ENCODE data around the gene FGB.

The FGB gene

DNA sequence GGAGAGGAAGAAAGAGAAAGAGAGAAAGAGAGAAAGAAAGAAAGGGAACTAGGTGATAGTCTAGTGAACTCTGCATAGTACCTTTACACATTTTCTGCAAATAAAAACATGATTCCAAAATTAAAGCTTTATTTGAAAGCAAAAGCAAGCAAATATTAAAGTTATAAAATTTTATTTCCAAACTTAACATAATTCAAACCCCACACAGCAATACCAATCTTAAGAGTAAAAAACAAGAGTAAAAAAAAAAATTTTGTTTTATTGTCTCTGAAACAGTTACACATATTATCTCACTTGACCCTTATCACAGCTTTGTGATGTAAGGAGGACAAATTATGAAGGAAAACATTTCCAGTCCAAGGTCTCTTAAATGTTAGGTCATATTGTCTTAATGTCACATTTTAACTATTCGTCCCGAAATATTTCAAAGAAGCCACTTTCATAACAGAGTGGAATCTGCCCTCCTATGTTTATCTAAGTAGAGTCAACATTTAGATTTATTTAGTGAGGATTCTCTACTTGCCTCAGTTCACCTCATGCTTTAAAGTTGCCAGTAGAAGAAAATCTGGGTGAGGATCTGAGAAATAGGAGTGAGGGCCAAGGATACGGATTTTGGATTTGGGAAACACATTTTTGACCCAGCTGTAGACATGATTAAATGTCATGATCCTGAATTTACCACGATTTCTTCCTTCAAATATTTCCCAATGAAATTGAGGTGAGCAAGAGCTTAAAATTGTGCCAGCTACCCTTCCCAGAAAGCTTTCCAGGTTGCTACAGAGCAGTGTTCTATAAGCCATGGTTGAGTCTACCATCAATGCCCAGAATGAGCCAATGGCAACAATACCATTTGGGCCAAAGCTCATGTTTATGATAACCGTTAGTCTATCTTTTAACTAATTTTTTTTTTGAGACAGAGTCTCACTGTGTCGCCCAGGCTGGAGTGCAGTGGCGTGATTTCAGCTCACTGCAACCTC, 35.3 kb downstream of the FGB start:
- DNase-seq, result no peak

DNA sequence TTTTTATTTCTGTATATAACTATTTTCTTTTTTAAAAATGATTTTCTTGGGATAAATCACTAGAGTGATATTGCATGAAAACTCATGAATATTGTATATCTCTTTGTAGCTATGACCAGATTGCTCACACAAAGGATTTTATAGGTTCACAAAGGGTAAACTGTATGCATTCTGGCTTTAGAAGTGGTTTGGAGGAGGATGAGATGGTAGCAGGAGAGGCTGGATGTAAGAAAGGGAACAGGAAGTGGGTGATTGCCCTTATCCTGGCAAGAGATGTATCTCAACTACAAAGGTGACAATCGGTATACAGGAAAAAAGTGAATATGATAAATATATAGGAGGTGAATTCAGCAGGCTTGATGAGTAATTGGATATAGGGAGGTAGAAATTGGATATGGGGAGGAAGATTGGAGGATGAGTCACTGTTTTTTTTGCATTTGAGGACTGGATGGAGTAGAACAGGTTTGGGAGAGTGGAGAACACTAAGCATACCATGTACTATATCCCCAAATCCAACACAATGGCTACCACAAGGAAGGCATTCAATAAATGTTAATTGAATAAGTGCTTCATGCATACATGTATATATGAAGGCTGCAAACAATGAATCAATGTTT, 39.7 kb downstream of the FGB start:
- DNase-seq, result no peak

DNA sequence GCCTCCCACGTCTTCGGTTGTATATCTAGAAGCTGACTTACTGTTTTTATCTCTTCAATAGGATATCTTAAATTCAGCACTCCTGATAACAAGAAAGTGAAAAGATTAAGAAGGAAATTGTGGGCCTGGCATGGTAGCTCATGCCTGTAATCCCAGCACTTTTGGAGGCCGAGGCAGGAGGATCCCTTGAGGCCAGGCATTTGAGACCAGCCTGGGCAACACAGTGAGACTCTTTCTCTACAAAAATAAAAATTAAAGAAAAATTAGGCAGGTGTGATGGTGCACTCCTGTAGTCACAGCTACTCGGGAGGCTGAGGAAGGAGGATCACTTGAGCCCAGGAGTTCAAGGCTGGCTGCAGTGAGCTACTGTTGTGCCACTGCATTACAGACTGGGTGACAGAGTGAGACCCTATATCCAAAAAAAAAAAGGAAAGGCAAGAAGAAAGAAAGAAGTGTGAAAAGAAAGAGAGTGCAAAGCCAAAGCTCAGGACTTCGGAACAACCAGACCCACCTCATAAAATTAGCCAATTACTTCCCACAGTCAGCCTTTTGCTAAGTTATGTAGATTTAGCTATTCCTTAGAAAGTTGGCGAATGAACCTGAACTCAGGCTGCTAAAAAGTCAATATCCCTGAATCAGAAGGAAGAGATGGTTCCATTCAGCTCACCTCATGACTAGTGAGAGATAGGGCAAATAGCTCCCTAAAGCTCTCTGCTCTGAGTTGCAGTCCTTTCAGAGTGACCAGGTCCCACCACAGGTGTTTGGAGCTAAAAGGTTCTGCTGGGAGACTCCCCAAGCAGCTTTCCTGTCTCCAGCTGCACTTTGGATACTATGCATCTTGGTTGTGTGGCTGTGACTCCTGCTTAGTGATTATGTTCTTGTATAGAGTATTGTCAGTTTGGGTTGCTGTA, 40.5 kb downstream of the FGB start:
- DNase-seq, result no peak

DNA sequence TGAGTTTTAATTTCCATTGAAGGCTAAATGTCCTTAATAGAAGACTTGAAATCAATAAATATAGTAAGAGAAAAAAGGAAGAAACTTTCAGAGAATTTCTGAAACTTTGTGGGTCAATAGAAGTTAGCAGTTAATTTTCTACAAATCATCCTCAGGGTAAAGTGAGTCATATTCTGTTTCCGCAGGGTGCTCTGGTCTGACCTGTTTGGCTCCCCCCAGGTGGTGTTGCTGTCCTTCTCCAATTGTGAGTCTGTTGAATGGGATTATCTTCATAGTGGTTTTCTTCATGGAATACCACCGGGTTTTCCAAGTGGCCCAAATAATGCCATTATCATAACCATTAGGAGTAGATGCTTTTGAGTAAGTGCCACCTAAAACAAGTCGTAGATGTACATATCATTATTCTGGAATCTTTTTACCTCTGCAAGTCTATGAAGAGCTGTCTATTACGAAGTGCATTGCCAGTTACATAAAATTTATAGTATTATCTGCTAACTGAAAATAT, 41.9 kb downstream of the FGB start:
- DNase-seq, result no peak

DNA sequence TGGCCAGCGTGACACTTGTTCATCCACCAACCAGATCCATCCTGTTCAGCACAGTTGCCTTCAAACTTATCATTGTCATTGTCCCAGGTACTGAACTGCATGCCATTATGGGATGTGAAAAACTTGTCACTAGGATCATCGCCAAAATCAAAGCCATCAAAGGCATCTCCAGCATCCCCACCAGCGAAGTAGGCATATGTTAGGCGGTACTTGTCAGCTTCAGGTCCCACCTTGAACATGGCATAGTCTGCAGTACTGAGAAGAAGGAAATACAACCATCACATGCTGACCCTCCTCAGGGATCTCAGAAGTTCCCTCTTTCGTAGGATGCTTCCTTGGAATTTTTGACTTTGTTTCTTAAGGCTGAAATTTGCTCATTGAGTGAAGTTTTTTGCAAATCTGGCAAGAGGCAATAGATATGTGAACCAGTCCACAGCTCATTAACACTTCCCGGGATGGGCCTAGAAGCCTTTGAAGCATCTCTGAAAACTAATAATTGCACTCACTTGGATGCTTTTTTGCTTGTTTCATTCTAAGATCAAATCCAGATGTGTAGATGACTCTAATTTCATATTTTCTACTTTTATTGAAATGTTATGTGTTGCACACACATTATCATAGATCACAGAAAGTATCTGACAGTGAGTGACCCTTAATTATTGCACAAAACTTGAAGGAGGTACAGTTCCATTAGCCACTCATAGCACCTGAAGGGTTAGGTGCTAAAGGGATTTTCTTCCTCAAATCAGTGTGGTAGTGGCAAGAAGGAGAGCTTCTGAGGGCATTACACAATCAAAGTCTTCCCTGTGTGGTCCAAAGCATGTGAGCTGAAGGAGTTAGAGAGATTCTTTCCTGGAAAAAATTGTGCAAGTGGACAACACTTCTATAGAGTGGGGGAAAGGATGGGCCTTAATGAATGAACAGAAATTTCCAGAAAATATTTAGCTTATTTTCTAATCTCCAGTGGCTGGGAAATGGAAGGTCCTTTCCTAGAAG, 44.2 kb downstream of the FGB start:
- no peak for DNase-seq

DNA sequence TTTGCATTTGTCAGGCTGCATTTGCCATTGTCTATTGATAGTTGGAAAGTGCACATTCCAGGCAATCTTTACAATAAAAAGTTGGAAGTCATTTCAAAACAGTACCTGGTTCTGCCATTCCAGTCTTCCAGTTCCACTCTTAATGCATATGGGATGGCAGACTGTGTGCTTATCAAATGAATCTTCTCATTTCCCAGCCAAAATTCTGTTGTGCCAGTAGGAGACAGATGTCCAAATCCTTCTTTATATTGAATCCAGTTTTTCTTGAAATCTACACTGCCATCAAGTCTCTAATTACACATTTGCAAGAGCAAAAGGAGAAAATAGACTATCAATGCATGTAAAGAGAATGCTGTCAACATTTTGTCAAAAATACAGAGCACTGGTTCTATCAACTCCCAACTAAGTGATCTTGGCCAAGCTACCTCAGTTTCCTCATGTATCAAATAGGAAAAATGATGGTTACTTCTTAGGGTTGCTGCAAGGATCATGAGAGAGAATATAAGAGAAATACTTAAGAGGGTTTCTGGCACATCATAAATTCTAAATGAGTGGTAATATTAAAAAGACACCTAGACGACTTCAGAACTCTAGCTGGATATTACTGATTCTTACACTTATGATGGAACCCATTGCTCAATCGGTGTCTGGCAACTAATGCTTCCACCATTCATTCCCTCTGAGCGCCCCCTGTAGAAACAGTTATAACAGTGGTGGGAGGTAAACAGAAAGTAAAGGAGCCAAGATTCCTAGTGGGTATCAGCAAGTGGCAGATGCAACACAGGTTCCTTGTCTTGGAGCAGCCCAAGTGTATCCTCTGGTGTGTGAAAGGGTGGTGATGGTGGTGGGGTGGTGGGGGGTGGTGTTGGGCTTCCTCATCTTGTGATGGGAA, 45.8 kb downstream of the FGB start:
- DNase-seq, result no peak

DNA sequence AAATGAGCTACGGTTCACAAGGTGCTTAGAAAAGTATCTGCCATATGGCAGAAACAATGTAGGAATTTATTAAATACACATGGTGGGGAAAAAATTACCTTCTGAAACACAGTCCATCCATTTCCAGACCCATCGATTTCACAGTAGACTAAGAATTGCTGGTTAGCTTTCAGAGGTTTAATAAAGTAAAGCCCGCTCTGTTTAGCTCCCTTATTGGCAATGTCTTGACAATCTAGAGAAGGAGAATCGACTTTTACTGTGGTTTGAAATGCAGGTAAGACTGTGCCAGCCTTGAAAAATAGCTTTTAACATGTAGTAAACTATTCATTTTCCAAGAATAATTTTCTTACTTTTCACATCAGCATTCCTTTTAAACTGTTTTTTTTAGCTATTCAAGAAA, 46.7 kb downstream of the FGB start:
- no peak for DNase-seq

DNA sequence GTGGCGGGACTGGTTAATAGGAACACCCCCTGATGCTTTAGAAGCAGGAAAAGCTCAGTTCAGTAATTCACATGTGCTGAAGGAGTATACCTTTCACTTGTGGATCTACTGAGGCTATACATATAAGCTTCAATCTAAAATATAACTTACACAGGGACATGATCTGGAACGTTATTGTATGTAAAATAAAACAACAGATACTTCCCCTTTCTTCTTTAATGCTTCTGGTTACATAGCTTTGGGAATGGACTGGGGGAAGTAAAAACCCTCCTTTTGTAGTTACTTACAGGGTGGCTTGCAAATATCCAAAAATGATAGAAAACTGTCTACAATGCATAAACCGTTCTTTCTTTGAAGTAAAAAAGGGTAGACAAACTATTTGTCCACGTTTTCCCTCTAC, 47.8 kb downstream of the FGB start:
- DNase-seq, result no peak

DNA sequence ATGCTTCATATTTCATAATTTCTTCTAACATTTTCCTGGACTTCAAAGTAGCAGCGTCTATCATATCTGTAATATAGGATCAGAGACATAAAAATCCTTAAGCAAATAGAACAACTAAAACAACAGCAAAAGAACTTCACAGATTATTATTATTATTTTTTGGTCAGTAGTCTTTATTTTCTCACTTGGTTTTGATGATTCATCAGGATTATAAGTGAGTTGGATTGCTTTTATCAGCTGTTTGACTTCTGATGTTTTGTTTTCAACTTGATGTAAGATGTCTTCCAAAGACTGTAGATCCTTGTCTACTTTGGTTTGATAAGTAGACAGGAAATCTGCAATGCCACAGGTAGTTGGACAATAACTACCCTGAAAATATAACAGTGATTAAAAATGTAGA, 49.0 kb downstream of the FGB start:
- DNase-seq, result no peak

DNA sequence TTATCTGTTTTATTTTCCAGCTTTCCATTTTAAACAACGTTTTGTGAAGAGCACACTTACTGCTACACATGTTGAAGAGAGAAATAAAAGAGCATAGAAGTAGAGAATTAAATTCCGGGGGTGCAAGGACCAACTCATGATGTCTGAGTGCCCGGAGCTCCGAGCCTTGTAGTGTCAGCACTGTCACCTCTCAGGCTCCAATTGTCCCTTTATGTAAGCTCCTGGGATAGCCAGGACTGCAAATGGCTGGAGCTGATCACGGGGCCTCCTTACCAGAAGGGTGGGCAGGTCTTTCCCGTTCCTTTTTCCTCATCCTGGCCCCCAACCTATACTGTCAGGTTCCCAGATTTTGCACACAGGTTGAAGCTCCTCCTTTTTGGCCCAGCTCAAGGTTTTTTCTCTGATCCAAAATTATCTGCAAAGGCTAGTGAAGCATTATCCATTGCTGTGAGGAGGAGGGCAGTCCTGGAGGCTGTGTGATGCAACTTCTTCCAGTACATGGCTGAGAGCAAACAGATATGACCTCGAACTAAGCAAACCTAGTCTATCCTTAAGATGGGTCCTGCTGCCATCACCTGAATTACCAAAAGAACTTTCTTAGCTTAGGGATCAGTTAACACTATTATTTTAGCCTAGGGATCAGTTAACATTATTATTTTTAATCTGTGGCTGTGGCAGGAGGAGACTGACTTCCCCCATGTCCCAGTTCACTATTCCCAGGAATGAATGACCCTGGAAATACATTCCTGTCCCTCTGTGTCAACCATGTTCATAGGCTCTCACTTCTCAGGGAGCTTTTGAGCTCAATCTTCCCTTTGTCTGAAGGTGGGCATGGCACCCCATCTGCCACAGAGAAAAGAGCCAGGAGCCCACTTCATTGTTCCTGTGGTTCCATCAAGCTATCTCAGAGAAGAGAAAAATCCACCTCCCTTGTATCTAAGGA, 49.9 kb downstream of the FGB start, which contains the start of gene FGG:
FGG (minus strand) TSS at position 185 of the 943 bp plus-strand sequence; CDS start at position 138, 47 bp downstream.
- DNase-seq, result no peak

DNA sequence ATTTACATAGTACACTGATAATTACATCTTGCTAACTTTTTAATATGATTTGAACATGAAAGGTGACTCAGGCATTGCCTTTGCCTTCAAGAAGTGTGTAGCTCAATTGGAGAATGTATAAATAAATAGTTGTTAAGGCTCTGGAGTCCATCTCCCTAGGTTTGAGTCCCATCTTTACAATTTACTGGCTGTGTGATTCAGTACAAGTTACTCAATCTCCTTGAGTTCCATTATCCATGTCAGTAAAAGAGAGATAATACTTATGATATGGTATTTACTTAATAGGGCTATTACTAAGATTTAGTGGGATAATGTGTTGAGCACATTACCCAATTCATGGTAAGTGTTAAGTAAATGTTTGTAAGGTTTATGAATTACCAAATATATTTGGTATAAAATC, 51.5 kb downstream of the FGB start:
- no peak for DNase-seq

DNA sequence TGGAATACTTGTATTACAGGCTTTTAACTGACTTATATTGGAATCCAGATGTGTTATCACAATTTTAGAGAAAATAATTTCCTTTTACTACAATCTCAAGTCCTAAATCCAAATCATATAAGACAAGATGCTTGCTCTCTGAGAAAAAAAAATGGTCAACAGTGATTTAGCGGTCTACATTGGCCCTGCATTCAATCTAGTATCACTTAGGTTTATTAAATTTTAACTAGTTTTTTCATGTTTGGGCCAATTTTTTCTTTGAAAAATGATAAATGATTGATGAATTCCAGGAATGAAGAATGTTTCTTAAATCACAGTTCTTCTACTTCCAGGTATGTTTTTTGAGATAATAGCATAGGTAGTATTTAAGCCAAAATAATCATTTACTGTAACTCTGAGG, 52.4 kb downstream of the FGB start:
- DNase-seq, result no peak

DNA sequence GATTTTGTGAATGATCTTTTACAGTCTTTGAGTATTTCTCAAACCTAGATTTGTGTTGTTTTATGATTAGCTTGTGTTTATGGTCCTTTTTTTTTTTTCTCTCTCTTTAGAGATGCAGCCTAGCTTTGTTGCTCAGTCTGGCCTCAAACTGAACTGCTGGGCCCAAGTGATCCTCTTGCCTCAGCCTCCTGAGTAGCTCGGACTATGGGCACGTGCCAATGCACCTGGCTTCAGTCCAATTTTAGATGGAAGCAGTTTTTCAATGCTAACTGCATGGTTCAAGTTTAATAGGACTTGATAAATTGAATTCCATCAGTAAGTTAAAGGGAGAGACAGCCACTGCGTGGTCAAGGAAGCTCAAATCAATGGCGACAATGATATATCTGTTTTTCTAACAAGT, 53.5 kb downstream of the FGB start:
- no peak for DNase-seq

DNA sequence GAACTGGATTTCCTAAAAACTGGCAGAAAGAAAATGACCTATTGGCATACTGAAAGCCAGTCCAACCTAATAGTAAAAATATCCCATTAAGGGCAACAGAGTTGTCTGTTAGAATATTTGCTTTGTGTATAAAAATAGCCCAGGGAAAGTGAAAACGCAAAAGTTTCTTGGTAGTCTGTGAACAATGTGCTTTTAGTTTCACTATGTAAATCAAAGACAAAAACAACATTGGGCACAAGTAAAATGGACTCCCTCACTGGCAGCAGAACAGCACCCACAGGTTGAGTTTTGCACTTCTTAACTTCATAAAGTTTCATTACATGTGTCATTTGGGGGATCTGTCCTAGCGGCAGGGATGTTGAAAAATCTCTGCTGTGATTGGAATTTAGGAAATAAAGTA, 53.9 kb downstream of the FGB start:
- no peak for DNase-seq

DNA sequence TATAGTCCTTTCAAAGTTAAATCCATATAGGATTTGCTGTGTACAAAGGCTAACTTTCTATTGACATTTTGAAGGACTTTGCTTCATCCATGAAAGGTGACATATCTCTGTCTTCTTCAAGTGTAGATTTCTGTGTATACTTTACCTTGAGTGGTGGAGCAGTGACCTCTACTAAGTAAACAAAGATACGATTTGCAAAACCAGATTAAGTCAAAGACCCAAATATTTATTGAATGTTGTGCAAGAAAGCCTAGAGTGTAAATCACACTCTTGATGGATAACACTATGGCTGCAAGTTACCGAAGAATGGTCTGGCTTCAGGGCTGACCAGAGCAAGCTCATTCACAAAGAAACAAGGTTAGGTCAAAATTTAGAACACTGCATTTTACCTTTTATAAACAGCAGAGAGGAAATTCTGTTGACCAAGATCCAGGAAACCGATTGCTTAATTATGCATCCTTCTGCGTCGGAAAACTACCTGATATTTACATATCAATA, 55.1 kb downstream of the FGB start:
- no peak for DNase-seq

DNA sequence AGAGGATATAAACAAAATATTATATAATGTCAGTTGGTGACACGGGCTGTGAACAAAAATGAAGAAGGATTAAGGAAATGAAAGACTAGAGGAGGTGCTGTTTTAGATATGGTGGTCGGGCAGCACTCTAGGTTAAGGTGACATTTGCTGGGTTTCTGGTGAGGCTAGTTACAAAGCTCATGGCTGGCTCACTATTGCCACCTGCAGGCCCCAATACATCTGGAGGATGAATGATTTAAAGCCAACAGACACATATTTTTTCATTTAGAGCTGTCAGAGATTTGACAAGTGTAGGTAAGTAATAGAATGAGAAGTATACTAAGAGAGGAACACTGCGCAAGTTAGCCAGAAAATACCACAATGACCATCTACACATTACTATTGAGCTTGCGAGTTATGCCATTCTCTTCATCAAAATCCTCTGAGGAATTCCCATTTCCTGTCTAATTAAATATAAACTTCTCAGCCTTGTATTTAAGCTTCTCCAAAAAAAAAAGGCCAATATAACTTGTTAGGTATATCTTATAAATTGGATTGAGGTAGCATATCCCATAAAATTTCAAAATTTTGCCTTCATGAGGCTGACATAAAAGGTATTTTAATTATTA, 56.0 kb downstream of the FGB start:
- peak; percentile 33 for DNase-seq

DNA sequence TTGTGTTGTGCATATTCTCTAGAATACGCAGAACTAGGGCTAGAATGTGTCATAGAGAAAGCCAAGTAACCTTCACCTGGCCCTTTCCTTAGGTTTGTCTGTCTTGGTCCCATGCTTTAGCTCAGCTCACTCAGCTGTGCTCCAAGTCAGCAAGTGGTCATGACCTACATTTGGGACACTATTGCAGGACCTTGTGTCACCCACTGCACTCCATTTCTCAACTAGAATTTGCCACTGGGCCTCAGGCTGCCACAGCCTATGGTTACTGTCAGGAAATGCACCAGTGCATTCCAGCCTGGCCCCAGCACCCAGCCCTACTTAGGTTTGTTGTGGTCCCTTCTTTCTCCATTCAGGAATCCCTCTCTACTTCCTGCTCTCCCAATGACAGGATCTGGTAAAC, 57.3 kb downstream of the FGB start:
- DNase-seq, result no peak

Data from NCI-H526 treated with DMSO at 0.1 percent for 48 hours (cell line).